DND-41 (cell line): ENCODE results near the gene AGAP1.

Source experiments
- ATAC-seq: fragments of 200-7000 bp; cut with Tn5 transposase; 3 replicates; pipeline ENCODE4 v1.9.1; 2021; ENCODE audit warnings: low read depth; ENCODE audit not compliant: insufficient read depth
- DNase-seq: peaks from one replicate; pipeline ENCODE4 v3.0.0-alpha.2; 2020
- H2AFZ ChIP-seq: 2 replicates; pipeline ENCODE4 v1.6.0; 2012; ENCODE audit warnings: low read depth, low read length
- H3K27ac ChIP-seq: 2 replicates; pipeline ENCODE4 v1.5.1; 2012; ENCODE audit warnings: low read length, inconsistent platforms
- H3K27me3 ChIP-seq: fragments of 200-600 bp; sonication (generic); 2 replicates; pipeline ENCODE4 v1.6.0; 2012; ENCODE audit warnings: low read length, mild to moderate bottlenecking, inconsistent platforms; ENCODE audit not compliant: insufficient read depth, poor library complexity
- H3K36me3 ChIP-seq: 2 replicates; pipeline ENCODE4 v1.5.1; 2012; ENCODE audit warnings: low read length, inconsistent platforms; ENCODE audit not compliant: insufficient read depth
- H3K4me1 ChIP-seq: 2 replicates; pipeline ENCODE4 v1.5.1; 2012; ENCODE audit warnings: mild to moderate bottlenecking, low read length; ENCODE audit not compliant: insufficient read depth
- H3K4me2 ChIP-seq: 2 replicates; pipeline ENCODE4 v1.6.0; 2012; ENCODE audit warnings: mild to moderate bottlenecking, moderate library complexity, low read length, inconsistent platforms; ENCODE audit not compliant: insufficient read depth
- H3K4me3 ChIP-seq, 2 experiments: fragments of 200-600 bp in 1 of 2; shearing (Covaris generic) in 1 of 2; 2 replicates each; pipeline ENCODE4 v1.5.1; 2012 to 2016; ENCODE audit warnings: inconsistent platforms in 2 of 2, low read length in 2 of 2, mild to moderate bottlenecking in 2 of 2, low read depth in 1 of 2, moderate library complexity in 1 of 2
- H3K79me2 ChIP-seq: 2 replicates; pipeline ENCODE4 v1.6.0; 2012; ENCODE audit warnings: low read length, inconsistent platforms; ENCODE audit not compliant: insufficient read depth
- H3K9ac ChIP-seq: 2 replicates; pipeline ENCODE4 v1.6.0; 2012; ENCODE audit warnings: low read depth, mild to moderate bottlenecking, inconsistent platforms, low read length, moderate library complexity
- H3K9me3 ChIP-seq: 2 replicates; pipeline ENCODE4 v1.5.1; 2012; ENCODE audit warnings: low read length, moderate library complexity, mild to moderate bottlenecking, inconsistent platforms; ENCODE audit not compliant: insufficient read depth, severe bottlenecking
- H4K20me1 ChIP-seq: 2 replicates; pipeline ENCODE4 v1.6.0; 2012; ENCODE audit warnings: low read length; ENCODE audit not compliant: insufficient read depth
- CTCF ChIP-seq: IDR thresholded peaks from 2 replicates; pipeline ENCODE4 v1.5.1; 2012; ENCODE audit warnings: borderline replicate concordance, low read length, moderate library complexity, mild to moderate bottlenecking; ENCODE audit not compliant: poor library complexity, severe bottlenecking; ENCODE audit errors: extremely low read depth
- EZH2 ChIP-seq: IDR thresholded peaks from 3 replicates; pipeline ENCODE4 v1.6.1; 2012; ENCODE audit warnings: borderline replicate concordance, low read depth, mild to moderate bottlenecking, moderate library complexity, low read length, inconsistent platforms; ENCODE audit not compliant: severe bottlenecking

AGAP1 gene

DNA sequence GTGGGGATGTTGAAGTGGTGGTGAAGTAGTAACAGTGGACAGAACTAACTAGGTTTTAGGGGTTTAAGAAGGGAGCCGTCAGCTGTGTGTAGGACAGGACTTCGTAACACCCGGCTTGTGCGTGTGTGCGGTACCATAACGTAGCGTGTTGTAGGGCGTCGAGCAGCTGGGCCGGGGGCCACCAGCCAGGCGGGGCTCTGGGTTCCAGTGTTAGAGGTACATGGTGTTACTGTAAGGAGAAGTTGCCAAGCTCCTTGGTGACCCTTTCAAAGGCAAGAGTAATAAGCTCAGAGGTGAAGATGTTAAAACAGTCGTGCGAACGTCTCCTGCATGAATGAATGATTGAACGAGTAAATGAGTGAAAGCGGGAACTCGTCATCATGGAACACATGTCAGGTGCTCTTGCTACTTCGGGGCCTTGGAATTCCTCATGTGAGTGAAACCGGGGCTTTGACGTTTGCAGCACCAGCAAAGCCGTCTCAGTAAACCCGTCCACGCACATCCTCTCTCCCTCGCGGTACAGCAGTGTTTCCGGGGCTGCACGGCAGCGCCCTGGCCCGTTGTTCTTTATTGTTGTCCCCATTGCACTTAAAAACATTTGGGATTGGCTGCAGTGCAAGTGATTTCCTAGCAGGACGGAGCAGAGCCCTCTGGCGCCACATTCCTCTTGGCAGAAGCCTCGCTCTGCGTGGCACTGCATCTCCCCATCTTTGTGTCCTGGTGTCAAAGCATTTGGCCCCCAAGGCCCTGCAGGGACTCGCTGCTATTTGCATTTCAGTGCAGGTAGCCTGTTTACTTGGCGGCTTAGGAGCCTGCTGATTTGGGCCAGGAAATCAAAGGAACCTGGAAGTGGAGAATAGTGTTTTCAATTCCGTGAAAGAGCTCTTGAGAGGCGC, 559.3 kb downstream of the AGAP1 start:
- TF ChIP-seq EZH2: no peak
- no peak for TF ChIP-seq CTCF
- H4K20me1 ChIP-seq: peaks cover 6% of the 10 kb centered on the region
- no peaks in the 10 kb centered on the region for H3K79me2 ChIP-seq
- no peak overlapping the region for H3K4me3 ChIP-seq
- no peaks in the 10 kb centered on the region for H3K36me3 ChIP-seq
- no peaks in the 10 kb centered on the region for H3K27me3 ChIP-seq
- peaks cover 40% of the 10 kb centered on the region for H3K4me1 ChIP-seq
- no peak overlapping the region for H2AFZ ChIP-seq
- no peaks in the 10 kb centered on the region for H3K9me3 ChIP-seq
- DNase-seq: no peak
- H3K9ac ChIP-seq: no peak overlapping the region
- ATAC-seq: no peak
- no peak overlapping the region for H3K4me2 ChIP-seq
- H3K27ac ChIP-seq: no peak overlapping the region

DNA sequence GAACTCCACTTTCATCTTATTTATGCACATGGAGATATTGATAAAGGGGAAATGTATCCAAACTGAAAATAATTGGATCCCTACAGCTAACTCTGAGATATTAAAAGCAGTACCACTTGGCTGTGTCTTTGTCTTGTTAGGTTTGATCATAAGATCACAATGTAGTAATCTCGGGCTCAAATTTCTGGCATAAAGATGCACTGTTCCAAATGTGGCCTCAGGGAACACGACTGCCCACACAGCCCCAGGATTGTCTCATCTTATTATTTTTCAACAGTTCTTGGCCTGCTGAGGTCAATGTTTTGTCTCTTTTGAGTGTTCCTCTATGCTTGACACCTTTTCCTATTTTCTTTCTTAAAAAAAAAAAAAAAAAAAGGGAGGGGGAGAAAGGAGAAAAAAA, 560.3 kb downstream of the AGAP1 start:
- Histone ChIP-seq H3K4me1 (peaks cover 35% of the 10 kb centered on the region), H3K36me3 (no peaks in the 10 kb centered on the region), H3K9ac (no peak overlapping the region), H3K79me2 (no peaks in the 10 kb centered on the region), H3K4me3 (no peak overlapping the region), H3K27me3 (no peaks in the 10 kb centered on the region), H4K20me1 (peaks cover 6% of the 10 kb centered on the region), H3K4me2 (no peak overlapping the region), H3K9me3 (no peaks in the 10 kb centered on the region), H2AFZ (no peak overlapping the region), H3K27ac (no peak overlapping the region)
- no peak for TF ChIP-seq CTCF
- TF ChIP-seq EZH2: no peak
- no peak for ATAC-seq
- DNase-seq: no peak

DNA sequence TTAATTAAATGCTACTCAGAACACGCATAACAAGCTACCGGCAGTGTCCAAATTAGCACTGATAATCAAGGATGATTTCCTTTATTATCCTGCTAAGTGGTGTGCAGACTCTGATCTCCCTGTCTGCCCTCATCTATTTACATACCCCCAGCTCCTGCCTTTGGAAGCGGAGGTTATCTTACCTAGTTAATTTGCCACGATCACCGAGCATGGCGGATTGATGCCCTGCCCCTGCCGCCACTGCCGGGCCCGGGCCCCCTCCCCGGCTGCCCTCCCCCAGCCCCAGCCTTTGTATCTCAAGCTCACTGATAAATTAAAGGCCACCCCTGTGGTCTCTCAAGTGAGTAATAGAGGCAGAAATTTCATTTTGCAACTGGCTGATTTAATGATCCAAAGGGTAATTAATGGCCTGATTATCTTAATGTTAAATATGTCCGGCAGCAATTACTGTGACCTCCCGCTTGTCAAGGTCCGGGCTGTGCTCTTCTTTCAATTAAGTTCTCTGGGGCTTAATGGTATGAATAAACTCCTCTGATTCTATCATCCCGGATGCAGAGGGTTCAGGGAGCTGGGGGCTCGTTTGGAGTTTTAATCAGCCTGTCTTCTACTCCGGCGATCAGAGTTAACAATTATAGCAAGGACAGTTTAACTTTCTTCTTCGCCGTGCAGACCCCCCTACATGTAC, 560.9 kb downstream of the AGAP1 start:
- H3K9ac ChIP-seq: no peak overlapping the region
- H4K20me1 ChIP-seq: peaks cover 6% of the 10 kb centered on the region
- no peaks in the 10 kb centered on the region for H3K36me3 ChIP-seq
- no peaks in the 10 kb centered on the region for H3K9me3 ChIP-seq
- DNase-seq (no peak), ATAC-seq (no peak)
- no peaks in the 10 kb centered on the region for H3K79me2 ChIP-seq
- no peak overlapping the region for H3K27ac ChIP-seq
- H3K4me3 ChIP-seq: no peak overlapping the region
- peaks cover 29% of the 10 kb centered on the region for H3K4me1 ChIP-seq
- no peak overlapping the region for H3K4me2 ChIP-seq
- H3K27me3 ChIP-seq: no peaks in the 10 kb centered on the region
- H2AFZ ChIP-seq: no peak overlapping the region
- TF ChIP-seq EZH2: no peak
- no peak for TF ChIP-seq CTCF
